Osteoblast (primary cell): ENCODE measurements around the gene MGMT. TPM values are rescaled to one million over a fixed set of nuclear protein-coding genes. Genes with fewer than 3 reads are reported as not detected.

Experiments
- DNase-seq: peaks from one replicate; pipeline ENCODE4 v3.0.0; 2011; ENCODE audit warnings: low spot score, mixed read lengths; ENCODE audit not compliant: insufficient read length; ENCODE audit errors: missing footprints
- H2AFZ ChIP-seq: 2 replicates; pipeline ENCODE4 v1.6.0; 2011; ENCODE audit warnings: mild to moderate bottlenecking, low read length
- H3K27ac ChIP-seq: 2 replicates; pipeline ENCODE4 v1.5.1; 2011; ENCODE audit warnings: mild to moderate bottlenecking, low read depth, low read length, moderate library complexity
- H3K27me3 ChIP-seq: 2 replicates; pipeline ENCODE4 v1.6.0; 2012; ENCODE audit warnings: mild to moderate bottlenecking, control low read depth, inconsistent platforms, low read length, moderate library complexity; ENCODE audit not compliant: insufficient read depth
- H3K36me3 ChIP-seq: 2 replicates; pipeline ENCODE4 v1.5.1; 2011; ENCODE audit warnings: mild to moderate bottlenecking, low read length, control low read depth, moderate library complexity; ENCODE audit not compliant: insufficient read depth
- H3K4me1 ChIP-seq: 2 replicates; pipeline ENCODE4 v1.5.1; 2011; ENCODE audit warnings: mild to moderate bottlenecking, low read length, control low read depth, moderate library complexity; ENCODE audit not compliant: insufficient read depth
- H3K4me2 ChIP-seq: 2 replicates; pipeline ENCODE4 v1.6.0; 2011; ENCODE audit warnings: mild to moderate bottlenecking, low read length; ENCODE audit not compliant: insufficient read depth
- H3K4me3 ChIP-seq: fragments of 200-600 bp; sonication (generic); 3 replicates; pipeline ENCODE4 v1.5.1; 2012; ENCODE audit warnings: mild to moderate bottlenecking, low read length, inconsistent platforms; ENCODE audit not compliant: insufficient read depth
- H3K79me2 ChIP-seq: 2 replicates; pipeline ENCODE4 v1.6.0; 2012; ENCODE audit warnings: mild to moderate bottlenecking, low read length, control low read depth, inconsistent platforms; ENCODE audit not compliant: insufficient read depth
- H3K9me3 ChIP-seq: 2 replicates; pipeline ENCODE4 v1.5.1; 2011; ENCODE audit warnings: low read depth, low read length, control low read depth
- H4K20me1 ChIP-seq: 2 replicates; pipeline ENCODE4 v1.6.0; 2012; ENCODE audit warnings: mild to moderate bottlenecking, low read length, control low read depth; ENCODE audit not compliant: insufficient read depth
- total RNA-seq: library from RNA; depleted of rRNA; stranded (reverse); fragments of >200 nt; gene quantifications from 2 replicates; pipeline ENCODE4 v1.2.3, GENCODE V29; 2012
- TF ChIP-seq, protein P1 (sequence below): IDR thresholded peaks from 2 replicates; pipeline ENCODE4 v1.5.1; 2011; ENCODE audit warnings: mild to moderate bottlenecking, low read depth, low read length, moderate library complexity; ENCODE audit errors: extremely low read depth

The MGMT gene
- total RNA-seq, 1 donor = 21.0 TPM

DNA sequence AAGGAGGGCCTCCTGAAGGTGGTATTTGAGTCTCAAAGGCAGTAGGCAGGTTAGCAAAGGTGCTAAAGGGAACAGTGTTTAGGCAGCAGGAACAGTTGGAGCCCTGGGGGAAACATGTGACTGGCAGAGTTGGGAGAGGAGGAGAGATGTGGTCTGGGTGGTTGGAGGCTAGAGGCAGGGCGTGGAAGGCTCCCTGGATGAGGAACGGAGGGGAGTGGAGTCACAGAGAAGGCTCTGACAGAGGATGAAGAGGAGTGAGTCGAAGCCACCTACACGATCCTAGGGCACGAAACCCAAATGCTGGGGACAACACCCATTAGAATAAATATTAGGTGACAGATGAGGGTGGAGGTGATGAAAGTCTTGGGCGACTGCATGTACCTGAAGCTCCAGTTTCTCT lies 19.6 kb upstream of the MGMT start:
- H2AFZ ChIP-seq = no peak overlapping the region
- no peaks in the 10 kb centered on the region for H3K36me3 ChIP-seq
- H3K79me2 ChIP-seq = no peaks in the 10 kb centered on the region
- H3K27me3 ChIP-seq = no peaks in the 10 kb centered on the region
- H3K4me3 ChIP-seq = no peak overlapping the region
- no peaks in the 10 kb centered on the region for H3K9me3 ChIP-seq
- H3K4me2 ChIP-seq = no peak overlapping the region
- no peaks in the 10 kb centered on the region for H4K20me1 ChIP-seq
- H3K4me1 ChIP-seq = no peaks in the 10 kb centered on the region
- H3K27ac ChIP-seq = no peak overlapping the region
- TF ChIP-seq, protein P1, sequence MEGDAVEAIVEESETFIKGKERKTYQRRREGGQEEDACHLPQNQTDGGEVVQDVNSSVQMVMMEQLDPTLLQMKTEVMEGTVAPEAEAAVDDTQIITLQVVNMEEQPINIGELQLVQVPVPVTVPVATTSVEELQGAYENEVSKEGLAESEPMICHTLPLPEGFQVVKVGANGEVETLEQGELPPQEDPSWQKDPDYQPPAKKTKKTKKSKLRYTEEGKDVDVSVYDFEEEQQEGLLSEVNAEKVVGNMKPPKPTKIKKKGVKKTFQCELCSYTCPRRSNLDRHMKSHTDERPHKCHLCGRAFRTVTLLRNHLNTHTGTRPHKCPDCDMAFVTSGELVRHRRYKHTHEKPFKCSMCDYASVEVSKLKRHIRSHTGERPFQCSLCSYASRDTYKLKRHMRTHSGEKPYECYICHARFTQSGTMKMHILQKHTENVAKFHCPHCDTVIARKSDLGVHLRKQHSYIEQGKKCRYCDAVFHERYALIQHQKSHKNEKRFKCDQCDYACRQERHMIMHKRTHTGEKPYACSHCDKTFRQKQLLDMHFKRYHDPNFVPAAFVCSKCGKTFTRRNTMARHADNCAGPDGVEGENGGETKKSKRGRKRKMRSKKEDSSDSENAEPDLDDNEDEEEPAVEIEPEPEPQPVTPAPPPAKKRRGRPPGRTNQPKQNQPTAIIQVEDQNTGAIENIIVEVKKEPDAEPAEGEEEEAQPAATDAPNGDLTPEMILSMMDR = no peak
- DNase-seq = no peak

GRCh38 chr10:129448086-129448485 lies 19.0 kb upstream of the MGMT start:
- no peak overlapping the region for H3K4me2 ChIP-seq
- no peaks in the 10 kb centered on the region for H3K4me1 ChIP-seq
- no peak for DNase-seq
- no peaks in the 10 kb centered on the region for H4K20me1 ChIP-seq
- no peaks in the 10 kb centered on the region for H3K79me2 ChIP-seq
- H3K9me3 ChIP-seq = no peaks in the 10 kb centered on the region
- no peak overlapping the region for H2AFZ ChIP-seq
- no peaks in the 10 kb centered on the region for H3K36me3 ChIP-seq
- TF ChIP-seq, protein P1 = no peak
- H3K27ac ChIP-seq = no peak overlapping the region
- H3K27me3 ChIP-seq = no peaks in the 10 kb centered on the region
- no peak overlapping the region for H3K4me3 ChIP-seq

GRCh38 chr10:129448539-129448938 lies 18.5 kb upstream of the MGMT start:
- H3K4me3 ChIP-seq = no peak overlapping the region
- no peak overlapping the region for H2AFZ ChIP-seq
- H3K36me3 ChIP-seq = no peaks in the 10 kb centered on the region
- no peak overlapping the region for H3K4me2 ChIP-seq
- DNase-seq = no peak
- H3K27me3 ChIP-seq = no peaks in the 10 kb centered on the region
- H3K4me1 ChIP-seq = no peaks in the 10 kb centered on the region
- TF ChIP-seq, protein P1 = no peak
- no peaks in the 10 kb centered on the region for H4K20me1 ChIP-seq
- no peaks in the 10 kb centered on the region for H3K9me3 ChIP-seq
- H3K79me2 ChIP-seq = no peaks in the 10 kb centered on the region
- H3K27ac ChIP-seq = no peak overlapping the region

DNA sequence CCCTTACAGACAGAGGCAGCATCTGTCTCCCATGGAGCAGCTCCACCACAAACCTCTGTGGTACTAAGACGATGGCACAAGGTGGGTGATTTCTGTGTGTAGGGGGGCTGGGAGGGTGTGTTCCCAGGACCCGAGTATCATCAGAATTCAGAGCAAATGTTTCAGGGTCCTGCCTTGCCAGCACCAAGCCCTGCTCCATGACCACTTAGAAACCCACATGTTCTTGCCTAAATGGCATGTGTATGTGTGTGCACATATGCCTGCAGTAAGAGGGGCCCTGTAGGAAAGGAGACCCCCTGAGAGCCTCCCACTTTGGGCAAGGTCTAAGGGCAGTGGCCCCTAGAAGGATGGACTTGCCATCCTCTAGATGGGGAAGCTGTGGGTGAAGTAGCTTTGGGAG lies 17.1 kb upstream of the MGMT start:
- Histone ChIP-seq H3K27me3 (no peaks in the 10 kb centered on the region), H3K4me3 (no peak overlapping the region), H3K9me3 (no peaks in the 10 kb centered on the region), H4K20me1 (no peaks in the 10 kb centered on the region), H3K4me1 (no peaks in the 10 kb centered on the region), H3K79me2 (no peaks in the 10 kb centered on the region), H3K4me2 (no peak overlapping the region), H3K27ac (no peak overlapping the region), H2AFZ (no peak overlapping the region), H3K36me3 (no peaks in the 10 kb centered on the region)
- no peak for DNase-seq
- TF ChIP-seq, protein P1 = no peak
